Transverse colon (tissue), 4 donors: ENCODE data around the gene RGS19. TPM values are rescaled to one million over a fixed set of nuclear protein-coding genes. Genes with fewer than 3 reads are reported as not detected.

Experiments used
- DNase-seq: peaks from one replicate; pipeline ENCODE4 v3.0.0-alpha.2; 2019
- H3K27ac ChIP-seq, 4 donors: fragments of 200-600 bp; sonication (generic); 2 replicates each; pipeline ENCODE4 v1.5.1; 2016 to 2018; ENCODE audit warnings: inconsistent platforms in 4 of 4
- H3K27me3 ChIP-seq: fragments of 200-600 bp; sonication (generic); 2 replicates; pipeline ENCODE4 v1.5.1; 2017; ENCODE audit warnings: inconsistent platforms
- H3K36me3 ChIP-seq, 4 donors: fragments of 200-600 bp; sonication (generic); 2 replicates each; pipeline ENCODE4 v1.5.1; 2017 to 2019; ENCODE audit warnings: inconsistent platforms in 4 of 4
- H3K4me1 ChIP-seq, 4 donors: fragments of 200-600 bp; sonication (generic); 2 replicates each; pipeline ENCODE4 v1.5.1; 2017 to 2020; ENCODE audit warnings: inconsistent platforms in 4 of 4
- H3K4me3 ChIP-seq, 4 donors: fragments of 200-600 bp; sonication (generic); 1 replicate in 1 of 4; 2 replicates in 3 of 4; pipeline versions ENCODE4 v1.5.1 to v1.6.1; 2017 to 2019; ENCODE audit warnings: inconsistent platforms in 4 of 4
- H3K9me3 ChIP-seq, 2 donors: fragments of 200-600 bp; sonication (generic); 2 replicates each; pipeline ENCODE4 v1.5.1; 2017 to 2019; ENCODE audit warnings: inconsistent platforms in 2 of 2
- CTCF ChIP-seq, 5 experiments: fragments of 200-600 bp in 3 of 5; fragments of 450-650 bp in 2 of 5; sonication (generic) in 3 of 5; IDR thresholded peaks; 1 replicate in 2 of 5; 2 replicates in 3 of 5; pipeline ENCODE4 v1.5.1; 2016 to 2017; ENCODE audit warnings: antibody characterized with exemption in 5 of 5, inconsistent platforms in 3 of 5, mild to moderate bottlenecking in 2 of 5, moderate library complexity in 1 of 5
- EP300 ChIP-seq: sonication (generic); formaldehyde crosslinking; IDR thresholded peaks from one replicate; pipeline ENCODE4 v1.6.1; 2017; ENCODE audit warnings: antibody characterized with exemption, low read depth
- POLR2A ChIP-seq: fragments of 450-650 bp; IDR thresholded peaks from one replicate; pipeline ENCODE4 v1.6.1; 2016; ENCODE audit warnings: antibody characterized with exemption, mild to moderate bottlenecking, moderate library complexity
- POLR2AphosphoS5 ChIP-seq, 3 donors: sonication (generic); formaldehyde crosslinking; IDR thresholded peaks; one replicate each; pipeline ENCODE4 v1.6.1; 2016; ENCODE audit warnings: antibody characterized with exemption in 3 of 3
- WGBS, 2 donors: methylation state at CpG; one replicate each; pipeline ENCODE4 v1.1.5; 2018; ENCODE audit warnings: low coverage in 1 of 2; 5-methylcytosine and 5-hydroxymethylcytosine counted together
- in situ Hi-C, 4 donors: fragments of 200-750 bp; cut with MboI; loops; one replicate each; pipeline versions ENCODE4 v1.15.0 to v1.15.1; 2017; ENCODE audit warnings: low sequenced_read_pairs in 3 of 4, low pct_ligation_motif_present in 1 of 4, low pct_unique_long_range_greater_than_20kb in 1 of 4
- intact Hi-C: fragments of 100-400 bp; cut with DNase I; formaldehyde crosslinking; loops from one replicate; pipeline ENCODE4 v1.15.1; 2023; ENCODE audit warnings: low total_unique reads
- total RNA-seq, 4 donors: library from RNA; depleted of rRNA; stranded (reverse); fragments of >200 nt; gene quantifications; one replicate each; pipeline ENCODE4 v1.1.0, GENCODE V29; 2016

RGS19 gene
- total RNA-seq, 4 donors from 2014 or later = 5.5 to 37.4 (median 10.8) TPM; not detected in 1

GRCh38 chr20:64043768-64044167 lies 35.5 kb downstream of the RGS19 start:
- TF ChIP-seq POLR2A (no peak), CTCF (IDR thresholded peaks at IDR 0.05) (no peak), POLR2AphosphoS5 (IDR thresholded peaks at IDR 0.05) (no peak), EP300 (no peak)
- Histone ChIP-seq H3K4me1 (peaks cover 7 to 21% (median 16%) of the 10 kb centered on the region in 4 donors), H3K36me3 (no peaks in the 10 kb centered on the region), H3K4me3 (no peak overlapping the region), H3K27me3 (peaks cover 91% of the 10 kb centered on the region), H3K27ac (no peak overlapping the region), H3K9me3 (no peaks in the 10 kb centered on the region)
- 74 to 77% methylated on average over 9 of the region's 9 CpGs for WGBS, 2 donors
- no peak for DNase-seq
- intact Hi-C loops (no loop called here), in situ Hi-C loops (no loop called here)

- Histone ChIP-seq H3K36me3 (no peaks in the 10 kb centered on the region), H3K27ac (peak overlapping the region; percentile 38 to 55 (median 49)), H3K9me3 (no peaks in the 10 kb centered on the region), H3K27me3 (peaks cover 88% of the 10 kb centered on the region), H3K4me3 (peak overlapping the region in 3 of 4 donors; percentile 12 to 50 (median 39)), H3K4me1 (peaks cover 16 to 34% (median 24%) of the 10 kb centered on the region in 4 donors)
- in situ Hi-C loops (no loop called here), intact Hi-C loops (no loop called here)
- DNase-seq = no peak
- TF ChIP-seq CTCF (IDR thresholded peaks at IDR 0.05) = no peak
- TF ChIP-seq EP300 = no peak
- TF ChIP-seq POLR2AphosphoS5 (IDR thresholded peaks at IDR 0.05) = no peak
- TF ChIP-seq POLR2A = no peak
- 4% methylated on average over 20 of the region's 55 CpGs; no CpG with 5 or more reads in 1 of the 2 donors for WGBS, 2 donors
These were observed 37.1 kb downstream of the RGS19 start for GRCh38 chr20:64042054-64042781.

GRCh38 chr20:64041781-64042053 lies 37.6 kb downstream of the RGS19 start:
- H3K27me3 ChIP-seq = peaks cover 88% of the 10 kb centered on the region
- intact Hi-C loops (no loop called here), in situ Hi-C loops (no loop called here)
- TF ChIP-seq POLR2AphosphoS5 (IDR thresholded peaks at IDR 0.05) (no peak), POLR2A (no peak), EP300 (no peak), CTCF (IDR thresholded peaks at IDR 0.05) (no peak)
- H3K4me1 ChIP-seq = peaks cover 16 to 34% (median 24%) of the 10 kb centered on the region in 4 donors
- peak overlapping the region in 1 of 4 donors; percentile 38 for H3K27ac ChIP-seq
- H3K36me3 ChIP-seq = no peaks in the 10 kb centered on the region
- 15% methylated on average over 11 of the region's 11 CpGs; no CpG with 5 or more reads in 1 of the 2 donors for WGBS, 2 donors
- H3K9me3 ChIP-seq = no peaks in the 10 kb centered on the region
- H3K4me3 ChIP-seq = peak overlapping the region in 2 of 4 donors; percentile 39 to 50
- no peak for DNase-seq

DNA sequence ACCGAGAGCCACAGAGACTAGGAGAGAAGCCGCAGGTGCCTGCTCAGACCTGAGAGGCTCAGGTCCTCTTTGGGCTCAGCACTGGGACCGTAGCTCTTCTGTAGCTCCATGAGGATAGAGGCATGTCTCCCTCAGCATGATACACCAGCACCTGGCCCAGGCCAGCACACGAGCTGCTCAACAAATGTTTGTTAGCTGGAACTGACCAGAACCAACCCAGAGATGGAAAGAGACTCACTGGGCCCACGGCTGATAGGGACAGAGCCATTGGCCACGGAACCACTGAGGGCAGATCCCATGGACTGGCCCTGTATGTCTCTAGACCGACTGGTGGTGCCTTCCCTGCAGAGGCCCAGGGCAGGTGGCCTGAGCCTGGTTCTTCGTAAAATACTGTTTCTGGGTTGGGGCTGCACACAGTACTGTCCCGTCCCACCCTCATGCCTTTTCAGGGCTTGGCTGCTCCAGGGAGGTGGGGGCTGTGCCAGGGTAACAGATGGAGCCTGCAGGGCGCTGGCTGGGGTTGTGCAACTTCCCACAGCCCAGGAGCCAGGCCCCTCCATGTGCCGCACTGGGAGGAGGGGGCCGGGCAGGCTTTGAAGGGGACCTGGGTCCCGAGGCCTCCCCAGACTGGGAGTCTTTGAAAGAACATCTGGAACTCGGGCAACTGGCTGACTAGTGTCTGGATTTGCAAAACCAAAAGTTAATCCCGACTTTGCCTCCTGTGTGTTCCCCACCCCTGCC lies 38.1 kb downstream of the RGS19 start:
- in situ Hi-C loops (no loop called here), intact Hi-C loops (no loop called here)
- WGBS, 2 donors = 48% methylated on average over 15 of the region's 15 CpGs; no CpG with 5 or more reads in 1 of the 2 donors
- TF ChIP-seq EP300 = no peak
- H3K4me1 ChIP-seq = peaks cover 16 to 34% (median 24%) of the 10 kb centered on the region in 4 donors
- DNase-seq = no peak
- H3K27ac ChIP-seq = peak overlapping the region in 1 of 4 donors; percentile 38
- H3K4me3 ChIP-seq = no peak overlapping the region
- no peaks in the 10 kb centered on the region for H3K9me3 ChIP-seq
- H3K36me3 ChIP-seq = no peaks in the 10 kb centered on the region
- peaks cover 88% of the 10 kb centered on the region for H3K27me3 ChIP-seq
